HG03354 (cell line): ENCODE data around the gene LGALS1.

Source experiments
- ATAC-seq: cut with Tn5 transposase; IDR thresholded peaks from one replicate; pipeline ENCODE4 v1.9.1; 2021; ENCODE audit warnings: mild to moderate bottlenecking; ENCODE audit not compliant: unreplicated experiment, poor library complexity, severe bottlenecking

The LGALS1 gene

GRCh38 chr22:37659897-37660708 lies 15.3 kb upstream of the LGALS1 start:
- ATAC-seq, result no peak

GRCh38 chr22:37660709-37661045 lies 14.8 kb upstream of the LGALS1 start:
- ATAC-seq, result no peak

- ATAC-seq, result no peak
Measured at GRCh38 chr22:37661160-37661924, 14.1 kb upstream of the LGALS1 start.

GRCh38 chr22:37662039-37662438 lies 13.4 kb upstream of the LGALS1 start:
- ATAC-seq, result no peak

GRCh38 chr22:37663521-37664140 lies 11.8 kb upstream of the LGALS1 start:
- ATAC-seq, result no peak

GRCh38 chr22:37664249-37665101 lies 11.0 kb upstream of the LGALS1 start:
- ATAC-seq, result no peak

- ATAC-seq, result no peak
Measured at GRCh38 chr22:37665487-37665886, 9.9 kb upstream of the LGALS1 start.

- ATAC-seq, result no peak
Measured at GRCh38 chr22:37669586-37669985, 5.8 kb upstream of the LGALS1 start.

- no peak for ATAC-seq
Measured at GRCh38 chr22:37672206-37672919, 3.1 kb upstream of the LGALS1 start.

GRCh38 chr22:37672920-37673455 lies 2.4 kb upstream of the LGALS1 start:
- ATAC-seq, result no peak

GRCh38 chr22:37674248-37674647 lies 1.2 kb upstream of the LGALS1 start:
- ATAC-seq, result no peak

- ATAC-seq, result no peak
Measured at GRCh38 chr22:37675930-37676735, 697 bp downstream of the LGALS1 start.

- ATAC-seq, result peak; percentile 53
Measured at GRCh38 chr22:37676736-37677492, 1.5 kb downstream of the LGALS1 start.

- no peak for ATAC-seq
Measured at GRCh38 chr22:37677493-37677974, 2.1 kb downstream of the LGALS1 start.

GRCh38 chr22:37678372-37678771 lies 2.9 kb downstream of the LGALS1 start:
- ATAC-seq, result no peak

GRCh38 chr22:37679670-37680069 lies 4.2 kb downstream of the LGALS1 start:
- no peak for ATAC-seq

- ATAC-seq, result no peak
Measured at GRCh38 chr22:37680191-37680851, 4.9 kb downstream of the LGALS1 start.
